GM19438 (cell line): ENCODE data around the gene RAPGEFL1.
"Not testable (repeated sequence)": the region's sequence is repeated elsewhere in the genome, so short reads cannot be mapped to it uniquely, and the experiment has no call there.

Source experiments
- ATAC-seq: cut with Tn5 transposase; IDR thresholded peaks from one replicate; pipeline ENCODE4 v1.9.1; 2021; ENCODE audit warnings: low read depth; ENCODE audit not compliant: unreplicated experiment

The RAPGEFL1 gene

GRCh38 chr17:40177275-40177874, at the start of gene RAPGEFL1:
TSS of gene RAPGEFL1 (plus strand) at chr17:40177470. CDS start at chr17:40177862, 392 bp downstream.
- ATAC-seq, result no peak

GRCh38 chr17:40129498-40129897, 47.8 kb upstream of the RAPGEFL1 start:
- ATAC-seq, result no peak

- ATAC-seq, result no peak
These were observed 46.8 kb upstream of the RAPGEFL1 start for GRCh38 chr17:40130352-40131042.

GRCh38 chr17:40134184-40134583, 43.1 kb upstream of the RAPGEFL1 start:
- no peak for ATAC-seq

- ATAC-seq, result no peak
These were observed 41.5 kb upstream of the RAPGEFL1 start for GRCh38 chr17:40135817-40136216.

- peak; percentile 26 for ATAC-seq
These were observed 37.7 kb upstream of the RAPGEFL1 start for GRCh38 chr17:40139566-40140058.

- not testable (repeated sequence) for ATAC-seq
These were observed 34.1 kb upstream of the RAPGEFL1 start for GRCh38 chr17:40143166-40143565.

GRCh38 chr17:40145476-40145875, 31.8 kb upstream of the RAPGEFL1 start:
- ATAC-seq, result no peak

GRCh38 chr17:40148527-40148926, 28.7 kb upstream of the RAPGEFL1 start:
- ATAC-seq, result no peak

GRCh38 chr17:40150276-40150675, 27.0 kb upstream of the RAPGEFL1 start:
- ATAC-seq, result no peak

GRCh38 chr17:40151414-40151963, 25.8 kb upstream of the RAPGEFL1 start:
- no peak for ATAC-seq

GRCh38 chr17:40153603-40154236, 23.6 kb upstream of the RAPGEFL1 start:
- ATAC-seq, result no peak

GRCh38 chr17:40157973-40158372, 19.3 kb upstream of the RAPGEFL1 start:
- ATAC-seq, result no peak

- ATAC-seq, result no peak
These were observed 18.7 kb upstream of the RAPGEFL1 start for GRCh38 chr17:40158438-40159013.

- no peak for ATAC-seq
These were observed 17.8 kb upstream of the RAPGEFL1 start for GRCh38 chr17:40159456-40159855.

- no peak for ATAC-seq
These were observed 9.5 kb upstream of the RAPGEFL1 start for GRCh38 chr17:40167685-40168261.

GRCh38 chr17:40168262-40168832, 8.9 kb upstream of the RAPGEFL1 start:
- ATAC-seq, result no peak

- ATAC-seq, result no peak
These were observed 6.9 kb upstream of the RAPGEFL1 start for GRCh38 chr17:40170325-40170724.

GRCh38 chr17:40171750-40172149, 5.5 kb upstream of the RAPGEFL1 start:
- no peak for ATAC-seq

GRCh38 chr17:40173091-40173777, 4.0 kb upstream of the RAPGEFL1 start:
- ATAC-seq, result no peak
